GM19324 (cell line): Measurements from ENCODE around the gene ATP6V0C.

Source experiments
- ATAC-seq: cut with Tn5 transposase; IDR thresholded peaks from one replicate; pipeline ENCODE4 v1.9.1; 2021; ENCODE audit warnings: mild to moderate bottlenecking, moderate library complexity; ENCODE audit not compliant: unreplicated experiment, low FRiP score

The ATP6V0C gene

GRCh38 chr16:2507052-2507659 is 6.6 kb upstream of the ATP6V0C start:
- no peak for ATAC-seq

GRCh38 chr16:2507665-2508064 is 6.1 kb upstream of the ATP6V0C start:
- ATAC-seq, result no peak

GRCh38 chr16:2508722-2509400 is 4.9 kb upstream of the ATP6V0C start:
- ATAC-seq, result no peak

GRCh38 chr16:2511128-2511800 is 2.5 kb upstream of the ATP6V0C start:
- no peak for ATAC-seq

GRCh38 chr16:2511996-2512734 is 1.6 kb upstream of the ATP6V0C start:
- no peak for ATAC-seq

- no peak for ATAC-seq
These were observed 882 bp upstream of the ATP6V0C start for GRCh38 chr16:2512735-2513404.

GRCh38 chr16:2514333-2515179 is 804 bp downstream of the ATP6V0C start:
- no peak for ATAC-seq

- ATAC-seq, result no peak
These were observed 1.6 kb downstream of the ATP6V0C start for GRCh38 chr16:2515180-2515851.

- no peak for ATAC-seq
These were observed 2.9 kb downstream of the ATP6V0C start for GRCh38 chr16:2516391-2517240.

- no peak for ATAC-seq
These were observed 4.3 kb downstream of the ATP6V0C start for GRCh38 chr16:2517954-2518605.

- no peak for ATAC-seq
These were observed 5.3 kb downstream of the ATP6V0C start for GRCh38 chr16:2518823-2519710.

GRCh38 chr16:2519711-2520080 is 5.9 kb downstream of the ATP6V0C start:
- ATAC-seq, result no peak

GRCh38 chr16:2520097-2520783 is 6.5 kb downstream of the ATP6V0C start, which contains the start of gene AMDHD2:
Gene AMDHD2, plus strand, starts transcription at chr16:2520371. Its CDS starts 88 bp downstream, at chr16:2520459.
- no peak for ATAC-seq

- no peak for ATAC-seq
These were observed 7.2 kb downstream of the ATP6V0C start for GRCh38 chr16:2520784-2521531.

GRCh38 chr16:2523801-2524231 is 10.1 kb downstream of the ATP6V0C start:
- no peak for ATAC-seq
